Cortex of kidney (tissue), 1 donor: Measurements from ENCODE around the gene AGRN.
"Not testable (repeated sequence)": the region's sequence is repeated elsewhere in the genome, so short reads cannot be mapped to it uniquely, and the experiment has no call there.

Experiments used
- DNase-seq: peaks from one replicate; lab custom pipeline; 2025; lab: John Stamatoyannopoulos, UW

AGRN gene

GRCh38 chr1:1067284-1067859, 47.5 kb downstream of the AGRN start:
- no peak for DNase-seq

- DNase-seq, result no peak
Measured at GRCh38 chr1:1067860-1068516, 48.1 kb downstream of the AGRN start.

GRCh38 chr1:1068517-1069055, 48.7 kb downstream of the AGRN start:
- DNase-seq, result no peak

DNA sequence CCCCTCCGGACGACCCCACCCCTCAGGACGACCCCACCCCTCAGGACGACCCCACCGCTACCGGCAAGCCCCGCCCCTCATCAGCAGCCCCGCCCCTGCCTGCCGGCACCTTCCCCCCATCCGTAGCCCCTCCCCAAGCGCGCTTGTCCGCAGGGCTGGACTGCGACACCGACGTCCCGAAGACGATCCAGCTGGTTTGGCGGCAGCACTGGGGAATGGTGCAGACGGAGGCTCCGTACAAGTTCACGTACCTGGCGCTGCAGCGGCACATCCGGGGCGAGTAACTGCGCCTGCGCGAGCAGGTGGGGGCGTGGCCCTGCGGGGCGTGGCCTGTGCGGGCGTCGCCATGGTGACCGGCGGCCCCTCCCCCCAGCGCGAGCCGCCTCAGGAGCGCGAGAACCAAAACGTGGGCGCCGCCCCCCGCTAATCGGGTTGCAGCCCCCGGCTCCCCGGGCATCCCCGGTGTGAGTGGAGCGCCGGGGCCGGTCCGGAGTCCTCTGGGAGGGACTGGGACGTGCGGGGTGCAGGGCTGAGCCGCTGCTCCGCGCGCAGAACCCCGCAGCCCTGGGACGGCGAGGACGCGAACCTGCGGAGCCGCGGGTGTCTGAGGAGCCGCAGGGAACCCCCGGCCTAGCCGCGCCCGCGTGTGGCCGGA, 49.3 kb downstream of the AGRN start:
- DNase-seq, result no peak

DNA sequence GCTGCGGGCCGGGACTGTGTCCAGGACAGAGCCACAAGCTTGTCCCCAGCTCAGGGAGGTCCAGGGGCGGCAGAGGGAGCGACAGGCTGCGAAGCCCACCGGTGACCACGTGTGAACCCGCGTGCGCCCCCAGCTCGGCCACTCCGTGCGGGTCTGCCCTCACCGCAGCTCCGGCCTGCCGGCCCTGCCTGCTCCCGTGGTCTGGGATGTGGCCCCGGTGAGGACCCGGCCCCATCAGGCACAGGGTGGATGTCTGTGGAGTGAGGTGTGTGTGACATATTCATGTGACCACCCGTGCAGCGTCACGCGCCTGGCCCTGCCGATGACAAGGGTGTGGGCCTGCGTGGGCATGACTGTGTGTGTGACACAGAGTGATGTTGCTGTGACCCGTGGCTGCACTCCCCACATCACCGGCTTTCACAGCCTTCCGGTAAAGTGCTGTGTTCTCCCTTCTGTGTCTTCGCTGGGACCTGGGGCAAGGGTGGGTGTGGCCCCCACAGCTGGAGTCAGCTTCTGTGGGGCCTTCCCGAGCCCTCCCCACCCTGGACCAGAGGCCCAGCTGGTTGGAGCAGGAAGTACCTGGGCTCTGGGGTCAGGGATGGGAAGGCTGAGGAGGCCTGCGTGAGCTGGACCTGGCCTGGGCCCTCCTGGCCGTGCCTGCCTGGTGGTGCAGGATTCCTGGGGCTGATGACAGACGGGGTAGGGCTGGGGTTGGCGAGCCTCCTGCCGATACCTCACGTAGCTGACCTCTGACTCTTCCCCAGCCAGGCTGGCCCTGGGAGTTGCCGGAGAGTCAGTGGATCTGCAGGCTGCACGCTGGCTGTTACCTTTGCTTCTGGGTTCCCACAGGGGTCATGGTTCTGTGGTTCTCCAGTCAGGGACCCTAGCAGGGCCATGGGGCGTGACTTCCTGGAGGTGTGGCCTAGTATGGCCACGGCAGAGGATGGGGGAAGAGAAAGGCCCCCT, 50.1 kb downstream of the AGRN start:
- DNase-seq, result no peak

DNA sequence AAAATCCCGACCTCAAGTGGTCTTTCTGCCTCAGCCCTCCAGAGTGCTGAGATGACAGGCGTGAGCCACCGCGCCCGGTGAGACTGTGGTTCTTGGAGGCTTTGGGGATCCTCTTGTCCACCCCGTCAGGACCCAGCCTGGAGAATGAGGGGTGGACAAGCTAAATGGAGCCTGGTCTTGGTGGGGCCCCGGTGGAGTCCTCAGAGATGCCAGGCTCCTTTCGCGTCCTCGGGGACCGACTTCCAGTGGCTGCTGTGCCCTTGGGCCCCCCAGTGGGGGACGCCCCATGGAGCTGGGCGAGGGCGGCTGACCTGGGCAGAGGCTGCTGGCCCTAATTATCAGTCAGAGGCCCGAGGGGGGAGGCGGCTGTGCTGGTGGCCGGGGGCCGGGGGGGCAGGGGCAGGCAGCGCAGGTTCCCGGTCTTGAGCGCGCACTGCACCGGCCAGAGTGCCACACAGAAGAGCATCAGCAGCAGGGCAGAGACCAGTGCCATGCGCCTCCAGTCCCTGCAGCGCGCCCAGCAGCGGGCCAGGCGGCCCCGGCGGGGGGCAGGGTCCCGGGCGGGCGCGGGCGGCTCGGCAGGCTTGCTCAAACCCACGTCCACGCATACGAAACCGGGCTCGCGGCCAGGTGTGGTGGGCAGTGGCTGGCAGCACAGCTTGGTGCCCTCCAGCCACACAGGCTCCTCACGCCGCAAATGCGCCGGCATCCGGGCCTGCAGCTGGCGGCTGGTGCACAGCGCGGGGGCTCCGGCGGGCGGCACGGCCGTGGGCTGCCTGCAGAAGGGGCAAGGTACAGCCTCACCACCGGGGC, 51.8 kb downstream of the AGRN start:
- DNase-seq, result no peak

GRCh38 chr1:1072299-1072848, 52.5 kb downstream of the AGRN start:
- no peak for DNase-seq

- no peak for DNase-seq
Measured at GRCh38 chr1:1072849-1073742, 53.2 kb downstream of the AGRN start.

- no peak for DNase-seq
Measured at GRCh38 chr1:1073743-1074587, 54.0 kb downstream of the AGRN start, which contains the start of gene RNF223. TSS of gene RNF223 (minus strand) at chr1:1074306. CDS start at chr1:1072566, 1,740 bp downstream.

GRCh38 chr1:1074631-1075147, 54.8 kb downstream of the AGRN start:
- no peak for DNase-seq

DNA sequence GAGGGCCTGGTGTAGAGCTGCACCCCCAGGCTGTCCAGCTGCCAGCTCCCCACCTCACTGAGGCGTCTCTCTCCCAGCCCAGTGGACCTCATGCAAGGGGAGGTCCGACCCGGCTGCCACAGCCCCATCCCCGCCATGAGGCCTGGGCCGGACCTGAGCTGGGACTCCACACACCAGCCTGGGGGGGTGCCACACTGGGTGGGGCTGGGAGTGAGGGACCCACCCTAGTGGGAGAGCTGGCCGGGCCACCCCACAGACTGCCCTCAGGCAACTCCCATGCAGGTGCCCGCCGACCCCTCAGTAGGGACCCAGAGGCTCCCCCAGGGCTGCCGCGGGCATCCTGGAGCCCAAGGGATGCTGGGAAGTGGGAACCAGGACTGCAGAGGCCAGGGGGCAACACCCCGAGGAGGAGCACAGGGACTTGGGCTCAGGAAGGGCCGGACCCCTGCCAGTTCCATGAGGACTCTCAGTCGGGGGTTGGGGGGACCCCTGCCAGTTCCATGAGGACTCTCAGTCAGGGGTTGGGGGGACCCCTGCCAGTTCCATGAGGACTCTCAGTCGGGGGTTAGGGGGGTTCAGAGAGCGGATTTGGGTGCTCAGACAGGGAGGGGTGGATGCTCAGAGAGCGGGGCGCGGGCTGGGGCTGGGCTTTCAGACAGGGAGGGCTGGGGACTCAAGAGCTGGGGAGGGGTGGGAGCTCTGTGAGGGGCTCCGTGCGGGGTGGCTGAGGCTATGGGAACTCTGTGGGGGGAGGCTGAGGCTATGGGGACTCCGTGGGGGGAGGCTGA, 55.4 kb downstream of the AGRN start:
- no peak for DNase-seq

DNA sequence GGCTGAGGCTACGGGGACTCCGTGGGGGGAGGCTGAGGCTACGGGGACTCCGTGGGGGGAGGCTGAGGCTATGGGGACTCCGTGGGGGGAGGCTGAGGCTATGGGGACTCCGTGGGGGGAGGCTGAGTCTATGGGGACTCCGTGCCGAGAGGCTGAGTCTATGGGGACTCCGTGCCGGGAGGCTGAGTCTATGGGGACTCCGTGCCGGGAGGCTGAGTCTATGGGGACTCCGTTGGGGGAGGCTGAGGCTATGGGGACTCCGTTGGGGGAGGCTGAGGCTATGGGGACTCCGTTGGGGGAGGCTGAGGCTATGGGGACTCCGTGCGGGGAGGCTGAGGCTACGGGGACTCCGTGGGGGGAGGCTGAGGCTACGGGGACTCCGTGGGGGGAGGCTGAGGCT, 57.5 kb downstream of the AGRN start:
- DNase-seq, result not testable (repeated sequence)

DNA sequence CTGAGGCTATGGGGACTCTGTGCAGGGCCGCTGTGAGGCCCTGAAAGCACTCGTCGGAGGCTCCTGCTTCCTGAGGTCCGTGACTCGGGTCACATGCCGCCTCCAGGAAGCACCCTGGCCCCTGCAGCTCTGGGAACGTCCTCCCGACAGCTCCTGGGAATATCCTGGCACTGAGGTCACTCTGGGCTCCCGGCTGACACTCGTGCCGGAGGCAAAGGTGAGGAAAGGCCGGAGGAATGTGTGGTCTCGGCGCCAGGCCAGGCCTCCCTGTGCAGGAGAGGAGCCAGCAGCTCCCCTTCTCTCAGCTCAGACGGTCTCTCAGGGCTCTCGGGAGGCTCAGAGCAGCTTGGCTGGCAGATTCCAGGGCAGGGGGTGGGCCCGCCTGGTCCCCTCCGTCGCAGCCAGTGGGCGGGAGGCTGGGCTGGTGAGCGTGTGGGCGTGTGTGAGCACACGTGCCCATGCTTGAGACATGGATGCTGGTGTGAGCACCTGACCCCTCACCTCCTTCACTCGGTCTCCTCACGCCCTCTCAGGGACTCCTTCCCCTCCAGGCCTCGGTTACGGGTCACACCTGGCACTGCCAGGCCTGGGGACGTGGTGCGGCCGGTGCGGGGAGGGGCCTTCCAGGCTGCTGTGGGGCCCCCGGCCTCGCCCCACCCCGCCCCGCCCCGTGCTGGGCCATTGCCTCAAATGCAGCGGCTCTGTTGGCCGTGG, 59.6 kb downstream of the AGRN start:
- DNase-seq, result no peak

- DNase-seq, result no peak
Measured at GRCh38 chr1:1080122-1080757, 60.3 kb downstream of the AGRN start.

- DNase-seq, result no peak
Measured at GRCh38 chr1:1080951-1081310, 61.0 kb downstream of the AGRN start.
